WTC11 (cell line): ENCODE measurements around the gene ADARB2.

Experiments
- ATF2 ChIP-seq: sonication (generic); formaldehyde crosslinking; IDR thresholded peaks from 2 replicates; pipeline ENCODE4 v1.8.1; 2022; ENCODE audit warnings: low read depth, missing genetic modification reagents, borderline replicate concordance
- ATF3 ChIP-seq: sonication (generic); formaldehyde crosslinking; conservative IDR thresholded peaks from 2 replicates; pipeline ENCODE4 v1.8.1; 2022; ENCODE audit warnings: mild to moderate bottlenecking, missing genetic modification reagents
- CTCF ChIP-seq: fragments of 200-600 bp; IDR thresholded peaks from 2 replicates; pipeline ENCODE4 v1.8.0; 2022; ENCODE audit warnings: antibody characterized with exemption
- ESRRA ChIP-seq: sonication (generic); formaldehyde crosslinking; IDR thresholded peaks from 2 replicates; pipeline ENCODE4 v1.8.1; 2022; ENCODE audit warnings: mild to moderate bottlenecking, missing genetic modification reagents, borderline replicate concordance
- FOXJ3 ChIP-seq: sonication (generic); formaldehyde crosslinking; IDR thresholded peaks from 2 replicates; pipeline ENCODE4 v1.9.0; 2021; ENCODE audit warnings: missing genetic modification reagents, mild to moderate bottlenecking, borderline replicate concordance
- HMGXB4 ChIP-seq: sonication (generic); formaldehyde crosslinking; IDR thresholded peaks from 2 replicates; pipeline ENCODE4 v1.8.1; 2023; ENCODE audit warnings: mild to moderate bottlenecking, moderate library complexity, missing genetic modification reagents
- MAX ChIP-seq: sonication (generic); formaldehyde crosslinking; IDR thresholded peaks from 2 replicates; pipeline ENCODE4 v1.8.0; 2022; ENCODE audit warnings: mild to moderate bottlenecking, missing genetic modification reagents
- PREB ChIP-seq: sonication (generic); formaldehyde crosslinking; IDR thresholded peaks from 2 replicates; pipeline ENCODE4 v1.8.1; 2022; ENCODE audit warnings: mild to moderate bottlenecking, missing genetic modification reagents, moderate library complexity, borderline replicate concordance
- USF1 ChIP-seq: sonication (generic); formaldehyde crosslinking; IDR thresholded peaks from 2 replicates; pipeline ENCODE4 v1.8.0; 2022; ENCODE audit warnings: mild to moderate bottlenecking, missing genetic modification reagents
- USF2 ChIP-seq: sonication (generic); formaldehyde crosslinking; IDR thresholded peaks from 2 replicates; pipeline ENCODE4 v1.8.1; 2023; ENCODE audit warnings: mild to moderate bottlenecking, missing genetic modification reagents, moderate library complexity
- ZMAT4 ChIP-seq: fragments of 250-450 bp; sonication (Bioruptor Pico); IDR thresholded peaks from 2 replicates; pipeline ENCODE4 v1.9.0; 2021; ENCODE audit warnings: mild to moderate bottlenecking
- ZNF416 ChIP-seq: fragments of 250-450 bp; sonication (Bioruptor Pico); IDR thresholded peaks from 2 replicates; pipeline ENCODE4 v1.9.0; 2021; ENCODE audit warnings: mild to moderate bottlenecking, inconsistent platforms

GRCh38 chr10:1567742-1568495, 169.4 kb downstream of the ADARB2 start:
- no peak for TF ChIP-seq ATF3 (CRISPR knock-in tag)
- no peak for TF ChIP-seq USF2
- TF ChIP-seq CTCF, result no peak
- TF ChIP-seq USF1, result no peak
- TF ChIP-seq HMGXB4 (CRISPR knock-in tag), result no peak
- TF ChIP-seq PREB (CRISPR knock-in tag), result no peak
- TF ChIP-seq ZMAT4 (CRISPR knock-in tag), result no peak
- TF ChIP-seq ESRRA (CRISPR knock-in tag), result no peak
- TF ChIP-seq ATF2, result no peak
- TF ChIP-seq FOXJ3 (CRISPR knock-in tag), result no peak
- TF ChIP-seq ZNF416 (CRISPR knock-in tag), result no peak
- no peak for TF ChIP-seq MAX
